ENCODE data around the gene RAB33A.
"Not testable (repeated sequence)": the region's sequence is repeated elsewhere in the genome, so short reads cannot be mapped to it uniquely, and the experiment has no call there.

Gene RAB33A

DNA sequence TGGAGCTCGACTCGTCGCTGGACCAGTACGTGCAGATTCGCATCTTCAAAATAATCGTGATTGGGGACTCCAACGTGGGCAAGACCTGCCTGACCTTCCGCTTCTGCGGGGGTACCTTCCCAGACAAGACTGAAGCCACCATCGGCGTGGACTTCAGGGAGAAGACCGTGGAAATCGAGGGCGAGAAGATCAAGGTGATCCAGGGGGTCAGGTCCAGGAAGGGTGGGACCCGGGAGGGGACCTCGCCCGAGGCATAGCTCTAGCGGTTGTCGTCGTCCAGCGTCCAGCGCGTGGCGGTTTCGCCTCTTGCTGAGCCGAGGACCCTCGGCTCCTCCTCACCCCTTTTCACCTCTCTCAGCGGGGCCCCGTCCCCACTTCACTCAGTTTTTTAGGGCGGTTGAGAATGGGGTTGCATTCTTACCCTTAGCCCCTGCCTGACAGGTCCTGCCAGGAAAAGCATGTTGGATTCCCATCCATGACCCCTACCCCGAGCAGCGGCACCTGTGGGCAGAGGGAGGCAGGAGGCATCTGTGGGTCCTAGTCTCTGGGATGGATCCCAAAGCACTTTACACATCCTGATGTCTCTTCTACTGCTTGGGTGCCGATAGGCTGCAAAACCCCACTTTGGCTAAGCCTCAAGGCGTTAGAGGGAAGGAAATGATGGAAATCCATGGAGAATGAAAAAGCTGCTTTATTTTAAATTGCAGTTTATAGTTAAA, 524 bp downstream of the RAB33A start:
- peak; percentile 14 for DNase-seq (ENCODE audit: low spot score)

DNA sequence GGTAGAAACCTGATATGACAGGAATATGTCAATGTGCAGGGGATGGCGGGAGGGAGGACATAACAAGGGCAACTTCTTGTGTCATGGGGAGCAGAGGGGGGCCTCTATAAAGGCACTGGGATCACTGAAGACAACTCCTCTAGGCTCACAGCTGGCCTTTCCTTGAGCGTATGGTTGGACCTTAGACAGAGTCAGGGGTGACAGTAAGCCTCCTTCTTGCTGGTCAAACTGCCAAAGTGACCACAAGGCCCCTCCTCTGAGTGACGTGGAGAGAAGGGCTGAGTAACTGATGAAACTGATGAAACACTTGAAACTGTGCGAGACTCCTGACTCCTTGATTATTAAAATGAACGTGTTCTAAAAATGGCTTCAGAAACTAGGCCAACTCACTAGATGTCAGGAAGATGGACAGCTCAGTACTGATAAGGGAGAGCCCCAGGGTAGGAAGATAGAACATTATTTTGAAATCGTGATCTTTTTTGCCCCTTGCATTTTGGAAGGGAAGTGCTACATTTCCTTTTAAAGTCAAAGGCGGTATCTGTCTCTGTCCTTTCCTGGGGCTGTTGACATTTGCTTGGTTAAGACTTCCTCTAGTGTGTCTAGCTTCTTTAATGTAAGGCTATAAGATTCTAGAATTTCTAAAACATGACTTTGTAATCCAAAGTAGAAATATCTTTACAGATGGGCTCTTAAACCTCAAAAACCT, 1.6 kb downstream of the RAB33A start:
- peak; percentile 65 for DNase-seq (ENCODE audit: low spot score)

DNA sequence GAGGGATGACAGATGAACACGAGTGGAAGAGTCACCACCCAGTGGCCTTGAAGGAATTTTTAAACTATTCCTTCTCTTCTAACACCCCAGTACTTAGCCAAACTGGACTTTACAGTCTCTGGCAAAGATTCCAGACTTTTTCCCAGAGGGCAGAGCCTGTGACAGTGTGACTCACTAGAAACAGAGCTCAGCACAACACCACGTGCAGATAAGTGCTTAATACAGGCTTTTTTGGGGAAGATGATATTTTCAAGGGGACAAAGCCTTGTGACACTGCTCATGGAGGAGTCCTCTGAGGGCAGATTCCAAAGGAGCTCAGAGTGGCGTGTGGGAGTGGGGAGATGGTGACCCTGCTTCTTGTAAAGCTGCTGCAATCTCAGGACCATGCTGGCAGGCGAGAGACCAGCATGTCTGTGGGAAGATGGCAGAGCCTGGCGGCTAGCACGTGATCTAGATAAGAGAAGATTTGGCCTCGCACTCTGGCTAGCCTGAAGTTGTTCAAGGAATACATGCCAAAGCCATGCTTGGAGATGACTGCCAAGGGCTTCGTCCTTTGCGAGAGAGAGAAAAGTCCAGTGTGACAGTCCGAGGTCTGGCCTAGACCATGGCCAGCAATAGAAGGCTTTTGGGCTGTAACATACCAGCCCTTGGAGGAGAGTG, 2.4 kb downstream of the RAB33A start:
- no peak for DNase-seq (ENCODE audit: low spot score)

DNA sequence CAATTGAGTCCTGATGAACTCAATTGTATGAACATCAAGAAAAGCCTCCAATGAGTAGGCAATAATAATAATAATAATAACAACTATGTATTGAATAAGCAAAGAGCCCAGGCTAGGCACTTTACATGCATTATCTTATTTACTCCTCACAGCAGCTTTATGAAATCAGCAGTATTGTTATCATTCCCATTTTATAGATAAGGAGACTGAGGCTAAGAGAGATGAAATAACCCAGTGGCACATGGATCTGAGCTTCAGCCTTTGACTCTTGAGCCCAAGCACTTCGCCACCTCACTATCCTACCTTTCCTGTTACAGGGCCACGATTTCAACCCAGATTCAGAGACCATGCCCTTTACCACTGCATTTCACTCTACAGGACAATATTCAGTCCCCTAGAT, 3.2 kb downstream of the RAB33A start:
- DNase-seq (ENCODE audit: low spot score), result no peak

DNA sequence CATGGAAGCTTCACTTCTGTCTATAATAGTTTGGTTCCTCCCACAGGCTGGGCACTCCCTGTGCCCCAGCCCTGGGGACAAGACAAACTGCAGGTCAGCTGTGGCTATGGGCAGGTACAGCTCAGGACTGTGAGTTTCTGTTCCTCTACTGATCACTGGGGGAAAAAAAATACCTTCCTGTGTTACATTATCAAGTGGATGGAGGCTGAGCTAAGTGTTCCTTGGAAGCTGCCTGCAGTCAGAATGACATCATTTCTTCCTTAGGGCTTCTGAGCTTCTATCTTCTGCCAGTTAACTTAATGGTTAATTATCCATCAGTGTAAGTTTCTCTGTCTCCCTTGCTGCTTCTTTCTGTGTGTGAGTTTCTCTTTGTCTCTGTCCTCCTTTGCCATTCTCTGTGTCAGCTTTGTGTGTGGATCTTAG, 4.6 kb downstream of the RAB33A start:
- DNase-seq (ENCODE audit: low spot score), result no peak

DNA sequence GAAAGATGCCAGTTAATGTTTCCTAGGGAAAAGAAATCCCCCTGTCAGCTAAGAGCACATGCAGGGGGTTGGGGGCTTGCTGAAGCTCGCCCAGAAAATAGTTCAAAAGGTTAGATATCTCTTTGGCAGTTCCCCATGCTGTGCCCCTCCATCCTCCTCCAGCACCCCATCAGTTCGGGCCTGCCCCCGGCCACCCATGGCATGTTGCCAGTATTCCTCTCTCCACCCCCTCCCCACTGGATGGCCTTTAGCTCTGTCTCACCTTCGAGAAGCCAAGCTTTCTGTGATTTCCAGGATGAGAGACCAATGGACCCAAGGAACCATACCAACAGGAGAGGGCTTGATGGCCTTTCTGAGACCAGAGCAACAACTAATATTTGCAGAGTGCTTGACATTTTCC, 5.2 kb downstream of the RAB33A start:
- DNase-seq (ENCODE audit: low spot score), result no peak

DNA sequence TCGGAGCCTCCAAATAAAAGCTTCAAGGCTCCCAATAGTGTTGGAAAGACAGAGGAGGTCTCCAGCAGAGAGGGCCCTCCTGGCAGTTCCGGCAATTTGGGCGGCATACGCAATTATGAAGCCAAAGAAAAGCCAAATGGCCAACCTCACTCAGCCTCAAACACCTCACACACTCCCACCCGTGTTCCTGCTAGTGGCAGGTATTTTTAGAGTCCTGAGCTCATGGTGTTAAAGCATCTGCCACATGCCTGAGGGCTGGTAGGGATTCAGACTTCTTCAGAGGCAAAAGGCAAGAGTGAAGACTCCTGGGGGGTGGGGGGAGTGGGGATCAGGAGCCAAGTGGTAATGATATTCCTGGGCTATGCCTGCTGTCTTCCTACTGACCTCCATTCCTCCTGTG, 7.4 kb downstream of the RAB33A start:
- no peak for DNase-seq (ENCODE audit: low spot score)

DNA sequence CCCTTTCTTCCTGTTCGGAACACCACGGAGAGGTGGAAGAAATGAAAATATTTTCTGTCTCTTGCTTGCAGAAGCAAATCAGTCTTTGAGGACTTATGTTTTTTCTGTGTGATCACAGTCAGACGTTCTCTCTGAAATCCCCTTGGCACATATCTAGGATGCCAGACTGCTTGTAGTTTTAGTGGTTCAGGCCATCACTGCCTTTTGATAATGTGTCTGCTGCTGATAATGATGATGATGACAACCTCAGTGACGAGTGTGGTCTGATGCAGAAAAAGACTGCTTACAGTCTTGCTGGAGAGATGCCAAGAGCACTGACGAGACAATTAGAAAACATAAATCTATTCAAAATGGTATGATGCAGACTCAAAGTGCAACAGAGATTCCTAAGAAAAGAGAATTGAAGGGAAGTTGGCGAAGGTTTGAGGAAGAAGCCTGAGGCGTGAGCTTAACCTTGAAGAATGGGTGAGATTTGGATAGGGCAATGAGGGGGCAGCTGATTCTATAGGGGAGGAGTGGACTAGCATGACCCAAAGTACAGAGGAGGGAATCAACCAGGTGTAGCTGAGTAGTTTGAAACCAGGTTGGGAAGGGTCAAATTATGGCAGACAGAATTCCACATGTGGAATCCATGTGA, 7.9 kb downstream of the RAB33A start:
- no peak for DNase-seq (ENCODE audit: low spot score)

DNA sequence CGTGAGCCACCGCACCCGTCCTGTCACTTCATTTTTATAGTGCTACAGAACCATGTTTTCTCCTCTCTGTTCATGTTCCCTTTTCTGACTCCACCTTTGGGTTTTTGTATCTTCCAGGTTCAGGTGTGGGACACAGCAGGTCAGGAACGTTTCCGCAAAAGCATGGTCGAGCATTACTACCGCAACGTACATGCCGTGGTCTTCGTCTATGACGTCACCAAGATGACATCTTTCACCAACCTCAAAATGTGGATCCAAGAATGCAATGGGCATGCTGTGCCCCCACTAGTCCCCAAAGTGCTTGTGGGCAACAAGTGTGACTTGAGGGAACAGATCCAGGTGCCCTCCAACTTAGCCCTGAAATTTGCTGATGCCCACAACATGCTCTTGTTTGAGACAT, 12.4 kb downstream of the RAB33A start:
- no peak for DNase-seq (ENCODE audit: low spot score)

DNA sequence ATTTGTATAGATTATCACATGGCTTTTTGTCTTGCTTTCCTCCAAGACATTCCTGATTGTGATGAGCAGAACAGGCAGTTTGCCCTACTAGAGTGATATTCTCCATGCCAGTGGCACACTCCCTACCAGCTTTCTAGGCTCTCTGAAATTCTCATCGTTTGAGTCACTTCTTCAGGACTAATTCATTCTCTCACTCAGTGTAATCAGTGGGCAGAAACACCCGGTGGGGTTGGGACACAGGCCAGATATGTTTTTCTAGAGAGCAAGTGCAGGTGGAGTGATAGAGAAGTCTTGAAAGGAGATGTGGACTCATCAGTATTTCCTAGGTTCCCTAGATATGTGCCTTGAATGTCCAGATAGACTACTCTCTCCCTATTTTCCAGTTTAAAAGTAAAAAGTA, 13.1 kb downstream of the RAB33A start:
- no peak for DNase-seq (ENCODE audit: low spot score)

DNA sequence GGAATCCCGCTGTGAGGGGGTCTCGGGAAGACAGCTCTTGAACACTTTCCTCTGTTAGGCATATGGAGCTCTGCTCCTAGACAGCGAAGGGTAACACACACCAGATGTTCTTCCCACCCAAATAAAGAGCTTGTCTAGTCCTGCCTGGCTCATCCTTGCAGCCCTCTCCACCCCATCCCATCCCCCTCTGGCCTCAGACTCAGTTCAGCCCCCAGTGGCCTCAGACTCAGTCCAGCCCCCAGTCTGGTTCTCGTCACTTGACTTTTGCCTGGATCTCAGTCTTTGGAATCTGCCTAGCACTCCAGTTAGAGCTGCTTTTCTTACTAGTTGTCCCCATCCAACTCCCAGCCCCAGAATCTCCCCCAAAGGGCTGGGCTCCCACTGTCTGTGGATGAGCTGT, 14.9 kb downstream of the RAB33A start:
- no peak for DNase-seq (ENCODE audit: low spot score)

DNA sequence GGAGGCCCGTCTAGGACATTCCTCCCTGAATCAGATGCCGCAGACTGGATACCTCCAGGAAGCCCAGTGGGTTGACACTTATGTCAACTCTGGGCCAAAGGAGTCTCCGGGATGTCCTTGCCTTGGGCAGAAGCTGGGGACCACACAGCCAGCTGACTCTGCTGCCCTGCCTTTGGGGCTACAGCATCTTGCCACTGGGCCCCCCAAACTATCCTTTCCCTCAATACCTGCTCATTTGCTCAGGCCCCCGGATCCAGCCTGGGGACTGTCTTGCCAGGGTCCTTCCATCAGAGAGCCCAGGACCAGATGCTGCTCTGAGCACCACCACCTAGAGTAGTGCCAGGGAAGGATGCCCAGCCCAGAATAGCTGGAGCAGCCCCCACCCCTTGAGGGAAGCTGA, 19.0 kb downstream of the RAB33A start:
- no peak for DNase-seq (ENCODE audit: low spot score)

DNA sequence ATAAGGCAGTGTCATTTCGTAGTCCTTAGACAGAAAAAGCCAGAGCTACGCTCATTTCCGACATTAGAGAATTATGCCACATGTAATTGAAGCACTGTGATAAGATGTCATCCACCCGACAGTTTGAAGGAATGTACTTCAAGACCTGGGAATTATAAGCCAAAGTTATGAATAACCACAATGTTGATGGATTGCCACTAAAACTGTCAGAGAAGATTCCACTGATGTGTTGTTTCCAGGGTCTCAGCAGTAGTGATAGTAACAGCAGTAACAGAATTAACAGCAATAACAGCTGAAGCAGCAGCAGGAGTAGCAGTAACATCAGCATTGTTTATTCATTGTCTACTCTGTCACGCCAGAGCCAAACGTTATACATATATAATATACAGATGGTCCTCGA, 24.7 kb downstream of the RAB33A start:
- DNase-seq (ENCODE audit: low spot score), result no peak

DNA sequence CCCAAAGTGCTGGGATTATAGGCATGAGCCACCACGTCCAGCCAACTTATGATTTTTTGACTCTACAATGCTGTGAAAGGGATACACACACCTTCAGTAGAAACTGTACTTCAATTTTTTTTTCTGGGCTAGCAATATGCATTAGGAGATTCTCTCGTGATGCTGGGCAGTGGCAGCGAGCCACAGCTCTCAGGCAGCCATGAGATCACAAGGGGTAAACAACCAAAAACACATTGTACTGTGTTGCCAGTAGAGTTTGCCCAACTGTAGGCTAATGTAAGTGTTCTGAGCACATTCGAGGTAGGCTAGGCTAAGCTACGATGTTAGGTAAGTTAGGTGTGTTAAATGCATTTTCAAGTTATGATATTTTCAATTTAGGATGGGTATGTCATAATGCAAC, 25.7 kb downstream of the RAB33A start:
- DNase-seq (ENCODE audit: low spot score), result no peak

DNA sequence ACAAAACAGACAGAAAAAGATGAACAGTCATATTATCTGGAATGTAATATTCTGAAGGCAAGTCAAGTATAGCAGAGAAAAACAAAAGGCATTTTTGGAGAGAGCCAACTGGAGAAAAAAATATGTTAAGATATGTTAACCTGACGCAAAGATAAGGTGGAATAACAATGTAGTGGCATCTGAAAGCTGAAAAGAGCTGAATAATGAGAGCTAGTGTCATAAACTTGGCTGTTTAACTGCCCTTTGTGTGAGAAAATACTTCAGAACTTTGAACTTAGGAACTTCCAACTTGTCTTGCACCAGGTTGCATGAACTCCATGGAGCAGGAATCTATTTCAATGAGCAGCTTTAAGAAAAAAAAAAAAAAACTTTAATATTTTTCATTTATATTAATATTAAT, 32.9 kb downstream of the RAB33A start:
- no peak for DNase-seq (ENCODE audit: low spot score)

DNA sequence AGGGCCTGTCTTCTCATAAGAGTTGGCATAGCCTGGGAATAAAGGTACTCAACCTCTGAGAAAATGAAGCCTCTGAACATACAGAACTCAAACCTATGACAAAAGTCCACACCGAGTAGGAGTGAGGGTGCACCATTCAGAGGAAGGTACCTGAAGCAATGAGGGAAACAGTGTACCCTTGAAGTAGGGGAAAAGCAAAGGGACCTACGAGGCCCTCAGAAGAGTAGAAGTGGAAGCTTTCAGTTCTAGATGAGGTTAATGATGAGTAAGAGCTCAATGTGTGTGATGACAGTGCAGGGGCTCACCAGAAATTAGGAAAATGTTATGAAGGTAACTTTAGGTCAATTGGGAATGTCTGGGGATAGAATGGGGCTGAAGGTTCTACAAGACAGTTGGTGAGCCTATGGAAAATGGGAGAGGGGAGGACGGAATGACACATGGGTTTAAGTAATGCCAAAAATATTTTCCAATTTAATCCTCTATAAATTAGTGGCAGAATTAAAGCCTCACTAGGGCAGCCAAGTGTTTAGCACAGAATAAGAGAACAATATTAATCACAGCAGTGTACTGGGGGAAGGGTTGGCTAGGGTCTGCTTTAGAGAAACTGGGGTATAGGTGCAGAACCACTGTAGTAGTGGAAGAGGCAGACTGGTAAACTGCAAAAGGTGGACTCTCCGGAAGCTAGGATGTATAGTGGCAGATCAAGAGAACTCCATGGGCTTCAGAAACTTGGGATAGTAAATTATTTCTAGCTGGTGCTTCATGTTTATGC, 39.8 kb downstream of the RAB33A start:
- DNase-seq (ENCODE audit: low spot score), result no peak

DNA sequence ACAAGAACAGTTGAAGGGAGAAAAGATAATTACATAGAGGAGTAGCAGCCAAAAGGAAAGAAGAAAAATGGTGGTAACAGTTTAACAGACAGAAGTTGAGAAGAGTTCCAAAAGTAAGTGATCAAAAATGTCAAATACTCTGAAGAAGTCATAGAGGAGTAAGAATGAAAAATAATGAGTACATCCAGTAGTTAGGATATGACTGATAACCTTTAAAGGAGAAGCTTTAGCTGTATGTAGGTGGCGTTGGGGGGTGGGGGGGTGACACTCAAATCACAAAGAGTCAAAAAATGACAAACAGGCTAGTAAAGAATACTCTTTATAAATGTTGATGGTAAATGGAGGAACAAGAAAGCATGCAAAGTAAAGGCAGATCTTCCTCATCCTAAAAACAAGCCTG, 40.6 kb downstream of the RAB33A start:
- DNase-seq (ENCODE audit: low spot score), result no peak

DNA sequence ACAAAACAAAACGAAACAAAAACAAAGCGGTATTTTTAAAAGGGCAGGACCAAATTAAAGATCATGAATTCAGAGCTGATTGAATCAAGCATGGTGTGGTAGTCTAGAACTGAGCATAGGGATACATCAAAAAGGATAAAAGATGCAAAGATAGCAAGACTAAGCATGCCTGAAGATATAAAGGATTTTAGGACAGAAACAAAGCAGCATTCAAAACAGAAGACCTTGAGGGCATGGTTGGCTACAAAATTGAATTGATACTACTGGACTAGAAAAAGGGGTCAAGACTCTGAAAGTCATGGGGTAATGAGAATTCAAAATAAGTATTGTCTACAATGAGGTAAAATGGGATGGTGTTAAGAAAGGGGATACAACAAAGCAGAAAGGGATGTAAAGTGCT, 41.6 kb downstream of the RAB33A start:
- no peak for DNase-seq (ENCODE audit: low spot score)

DNA sequence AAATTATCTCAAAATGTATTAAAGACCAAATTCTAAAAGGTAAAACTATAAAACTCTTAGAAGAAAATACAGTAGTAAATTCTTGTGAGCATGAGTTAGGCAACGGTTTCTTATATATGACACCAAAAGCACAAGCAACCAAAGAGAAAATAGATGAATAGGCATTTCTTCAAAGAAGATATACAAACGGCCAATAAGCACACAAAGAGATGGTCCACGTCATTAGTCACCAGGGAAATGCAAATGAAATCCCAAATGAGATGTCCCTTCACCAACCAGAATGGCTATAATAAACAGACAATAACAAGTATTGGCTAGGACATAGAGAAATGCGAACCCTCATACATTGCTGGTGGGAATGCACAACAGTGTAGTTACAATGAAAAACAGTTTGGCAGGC, 44.6 kb downstream of the RAB33A start:
- DNase-seq (ENCODE audit: low spot score), result no peak

DNA sequence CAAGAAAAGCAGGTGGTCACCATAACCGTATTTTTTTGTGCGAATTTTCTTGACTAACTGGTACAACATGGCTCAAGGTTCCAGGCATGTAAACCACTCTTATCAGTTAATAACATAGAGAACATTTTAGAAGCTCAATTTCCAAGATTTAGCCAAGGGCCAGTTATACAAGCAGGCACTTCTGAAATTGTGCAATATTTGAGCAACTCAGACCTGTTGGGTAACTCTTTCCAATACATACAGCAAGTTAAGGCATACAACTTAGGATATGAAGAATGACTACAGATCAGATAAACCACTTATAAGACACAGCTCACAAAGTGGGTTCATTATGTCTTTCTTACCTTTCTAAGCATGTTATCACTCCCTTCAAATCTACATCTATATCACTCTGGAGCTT, 53.0 kb downstream of the RAB33A start:
- no peak for DNase-seq (ENCODE audit: low spot score)

DNA sequence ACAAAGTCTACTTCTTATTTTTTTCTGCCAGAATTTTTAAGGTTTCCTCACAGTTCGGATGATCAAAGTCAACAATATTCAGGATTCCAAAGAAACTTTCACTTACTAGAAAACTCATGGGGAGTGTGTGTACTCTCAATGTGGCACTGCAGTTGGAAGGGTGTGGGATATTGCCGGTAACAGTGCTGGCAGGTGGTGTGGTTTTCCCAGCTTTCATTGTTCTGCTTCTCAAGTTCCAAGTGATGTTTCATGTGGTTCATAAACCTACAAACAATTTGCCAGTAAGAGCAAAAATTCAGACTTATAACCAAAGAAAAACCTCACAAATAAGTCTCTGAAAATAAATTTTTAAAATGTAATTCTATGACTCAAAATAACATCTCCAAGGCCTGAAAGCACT, 57.1 kb downstream of the RAB33A start:
- no peak for DNase-seq (ENCODE audit: low spot score)

DNA sequence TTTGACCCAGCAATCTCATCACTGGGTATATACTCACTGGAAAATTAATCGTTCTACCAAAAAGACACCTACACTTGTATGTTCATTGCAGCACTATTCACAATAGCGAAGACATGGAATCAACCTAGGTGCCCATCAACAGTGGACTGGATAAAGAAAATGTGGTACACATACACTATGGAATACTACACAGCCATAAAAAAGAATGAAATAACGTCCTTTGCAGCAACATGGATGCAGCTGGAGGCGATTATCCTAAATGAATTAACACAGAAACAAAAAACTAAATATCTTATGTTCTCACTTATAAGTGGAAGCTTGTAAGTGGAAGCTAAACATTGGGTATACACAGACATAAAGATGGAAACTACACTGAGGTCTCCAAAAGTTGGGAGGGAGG, 59.4 kb downstream of the RAB33A start:
- DNase-seq (ENCODE audit: low spot score), result not testable (repeated sequence)

Data from Ammon's horn (tissue), 1 donor.